ENCODE results near the gene ALAS1. TPM values are rescaled to one million over a fixed set of nuclear protein-coding genes. Genes with fewer than 3 reads are reported as not detected.
A peak's percentile ranks its signal among the peaks of the same experiment; 100 is the strongest.
"Not testable (repeated sequence)": the region's sequence is repeated elsewhere in the genome, so short reads cannot be mapped to it uniquely, and the experiment has no call there.

The ALAS1 gene
- total RNA-seq, 2 experiments from 2014 or later = 57.7 to 60.8 TPM

GRCh38 chr3:52162250-52162872, 35.6 kb upstream of the ALAS1 start:
- ATAC-seq = no peak
- H3K4me1 Mint-ChIP-seq (ENCODE audit: low read depth) = no peaks in the 10 kb centered on the region
- DNase-seq = no peak
- peaks cover 4% of the 10 kb centered on the region for H3K27me3 Mint-ChIP-seq (ENCODE audit: low read depth)
- ChIA-PET POLR2A (interaction anchor here (0.6 kb wide), 1 partner anchor 160 kb away, joined by 3 read pairs; no protein-coding TSS in a partner anchor), CTCF (interaction anchor here (1.2 kb wide), 1 partner anchor 17 kb away, joined by 3 read pairs; no protein-coding TSS in a partner anchor)
- H3K9me3 Mint-ChIP-seq (ENCODE audit: insufficient read depth) = no peaks in the 10 kb centered on the region
- no peak overlapping the region for H3K4me3 Mint-ChIP-seq
- H3K27ac Mint-ChIP-seq = no peak overlapping the region
- H3K36me3 Mint-ChIP-seq (ENCODE audit: low read depth) = no peaks in the 10 kb centered on the region

GRCh38 chr3:52167240-52167639, 30.7 kb upstream of the ALAS1 start:
- Mint-ChIP-seq H3K27me3 (ENCODE audit: low read depth) (peaks cover 4% of the 10 kb centered on the region), H3K27ac (no peak overlapping the region), H3K4me1 (ENCODE audit: low read depth) (no peaks in the 10 kb centered on the region), H3K9me3 (ENCODE audit: insufficient read depth) (no peaks in the 10 kb centered on the region), H3K36me3 (ENCODE audit: low read depth) (no peaks in the 10 kb centered on the region), H3K4me3 (no peak overlapping the region)
- no peak for DNase-seq
- ATAC-seq = no peak
- ChIA-PET CTCF (interaction anchor here (0.7 to 1.0 kb wide), 3 partner anchors 13 to 123 kb away, joined by 3 read pairs; partner anchors contain the start of gene POC1A), POLR2A (interaction anchor here (0.6 kb wide), 1 partner anchor 591 kb away, joined by 3 read pairs; no protein-coding TSS in a partner anchor)

- POLR2A ChIA-PET; ATAC-seq; H3K27ac Mint-ChIP-seq; H3K4me1 Mint-ChIP-seq (ENCODE audit: low read depth); H3K4me3 Mint-ChIP-seq; H3K27me3 Mint-ChIP-seq (ENCODE audit: low read depth); H3K9me3 Mint-ChIP-seq (ENCODE audit: insufficient read depth); DNase-seq; H3K36me3 Mint-ChIP-seq (ENCODE audit: low read depth): not testable (repeated sequence)
- CTCF ChIA-PET = interaction anchor here (1.1 to 1.5 kb wide), 2 partner anchors 9 to 16 kb away, joined by 3 to 5 read pairs; partner anchors contain the start of gene POC1A
Observed at GRCh38 chr3:52170217-52170616, 27.7 kb upstream of the ALAS1 start.

GRCh38 chr3:52171514-52172261, 26.3 kb upstream of the ALAS1 start:
- peak overlapping the region; percentile 0 for H3K27ac Mint-ChIP-seq
- no peak overlapping the region for H3K4me3 Mint-ChIP-seq
- no peaks in the 10 kb centered on the region for H3K9me3 Mint-ChIP-seq (ENCODE audit: insufficient read depth)
- ChIA-PET POLR2A (no interaction called here), CTCF (interaction anchor here (0.9 to 1.2 kb wide), 2 partner anchors 16 to 167 kb away, joined by 3 to 4 read pairs; no protein-coding TSS in a partner anchor)
- ATAC-seq = no peak
- peaks cover 9% of the 10 kb centered on the region for H3K4me1 Mint-ChIP-seq (ENCODE audit: low read depth)
- H3K27me3 Mint-ChIP-seq (ENCODE audit: low read depth) = no peaks in the 10 kb centered on the region
- H3K36me3 Mint-ChIP-seq (ENCODE audit: low read depth) = no peaks in the 10 kb centered on the region
- DNase-seq = no peak

- ATAC-seq = no peak
- Mint-ChIP-seq H3K36me3 (ENCODE audit: low read depth) (no peaks in the 10 kb centered on the region), H3K27ac (no peak overlapping the region), H3K27me3 (ENCODE audit: low read depth) (no peaks in the 10 kb centered on the region), H3K9me3 (ENCODE audit: insufficient read depth) (no peaks in the 10 kb centered on the region), H3K4me1 (ENCODE audit: low read depth) (peaks cover 9% of the 10 kb centered on the region), H3K4me3 (no peak overlapping the region)
- POLR2A ChIA-PET = no interaction called here
- CTCF ChIA-PET = interaction anchor here (1.2 kb wide), 1 partner anchor 167 kb away, joined by 4 read pairs; no protein-coding TSS in a partner anchor
- no peak for DNase-seq
Observed at GRCh38 chr3:52172262-52172757, 25.6 kb upstream of the ALAS1 start.

- DNase-seq (no peak), ATAC-seq (no peak)
- Mint-ChIP-seq H3K27me3 (ENCODE audit: low read depth) (no peaks in the 10 kb centered on the region), H3K36me3 (ENCODE audit: low read depth) (no peaks in the 10 kb centered on the region), H3K4me1 (ENCODE audit: low read depth) (peaks cover 9% of the 10 kb centered on the region), H3K9me3 (ENCODE audit: insufficient read depth) (no peaks in the 10 kb centered on the region), H3K4me3 (no peak overlapping the region), H3K27ac (no peak overlapping the region)
- CTCF ChIA-PET = interaction anchor here (1.2 kb wide), 1 partner anchor 166 kb away, joined by 4 read pairs; no protein-coding TSS in a partner anchor
- POLR2A ChIA-PET = no interaction called here
Observed at GRCh38 chr3:52173101-52173500, 24.9 kb upstream of the ALAS1 start.

GRCh38 chr3:52174896-52175295, 23.1 kb upstream of the ALAS1 start:
- DNase-seq (no peak), ATAC-seq (no peak)
- Mint-ChIP-seq H3K9me3 (ENCODE audit: insufficient read depth) (no peaks in the 10 kb centered on the region), H3K4me1 (ENCODE audit: low read depth) (peaks cover 9% of the 10 kb centered on the region), H3K36me3 (ENCODE audit: low read depth) (no peaks in the 10 kb centered on the region), H3K27me3 (ENCODE audit: low read depth) (peaks cover 2% of the 10 kb centered on the region), H3K27ac (no peak overlapping the region), H3K4me3 (no peak overlapping the region)
- CTCF ChIA-PET = interaction anchor here (0.7 kb wide), 1 partner anchor 11 kb away, joined by 4 read pairs; no protein-coding TSS in a partner anchor
- POLR2A ChIA-PET = no interaction called here

GRCh38 chr3:52175416-52176179, 22.4 kb upstream of the ALAS1 start:
- H3K9me3 Mint-ChIP-seq (ENCODE audit: insufficient read depth) = no peaks in the 10 kb centered on the region
- ATAC-seq (no peak), DNase-seq (no peak)
- no peaks in the 10 kb centered on the region for H3K36me3 Mint-ChIP-seq (ENCODE audit: low read depth)
- ChIA-PET POLR2A (interaction anchor here (0.5 kb wide), 1 partner anchor 1172 kb away, joined by 3 read pairs; no protein-coding TSS in a partner anchor), CTCF (no interaction called here)
- no peak overlapping the region for H3K4me3 Mint-ChIP-seq
- H3K27ac Mint-ChIP-seq = no peak overlapping the region
- H3K4me1 Mint-ChIP-seq (ENCODE audit: low read depth) = peaks cover 9% of the 10 kb centered on the region
- peaks cover 2% of the 10 kb centered on the region for H3K27me3 Mint-ChIP-seq (ENCODE audit: low read depth)

GRCh38 chr3:52176180-52176752, 21.7 kb upstream of the ALAS1 start:
- Mint-ChIP-seq H3K27ac (no peak overlapping the region), H3K9me3 (ENCODE audit: insufficient read depth) (no peaks in the 10 kb centered on the region), H3K36me3 (ENCODE audit: low read depth) (no peaks in the 10 kb centered on the region), H3K27me3 (ENCODE audit: low read depth) (peaks cover 2% of the 10 kb centered on the region), H3K4me3 (no peak overlapping the region), H3K4me1 (ENCODE audit: low read depth) (peaks cover 9% of the 10 kb centered on the region)
- CTCF ChIA-PET = no interaction called here
- DNase-seq = no peak
- POLR2A ChIA-PET = interaction anchor here (0.5 kb wide), 1 partner anchor 1171 kb away, joined by 3 read pairs; no protein-coding TSS in a partner anchor
- no peak for ATAC-seq

GRCh38 chr3:52176951-52177700, 20.8 kb upstream of the ALAS1 start:
- Mint-ChIP-seq H3K36me3 (ENCODE audit: low read depth) (no peaks in the 10 kb centered on the region), H3K4me1 (ENCODE audit: low read depth) (peaks cover 18% of the 10 kb centered on the region), H3K4me3 (no peak overlapping the region), H3K27ac (peak overlapping the region; percentile 8), H3K9me3 (ENCODE audit: insufficient read depth) (no peaks in the 10 kb centered on the region), H3K27me3 (ENCODE audit: low read depth) (peaks cover 2% of the 10 kb centered on the region)
- ChIA-PET POLR2A (no interaction called here), CTCF (no interaction called here)
- ATAC-seq (no peak), DNase-seq (no peak)

- Mint-ChIP-seq H3K9me3 (ENCODE audit: insufficient read depth) (no peaks in the 10 kb centered on the region), H3K27ac (peak overlapping the region; percentile 8), H3K36me3 (ENCODE audit: low read depth) (no peaks in the 10 kb centered on the region), H3K27me3 (ENCODE audit: low read depth) (peaks cover 2% of the 10 kb centered on the region), H3K4me1 (ENCODE audit: low read depth) (peaks cover 23% of the 10 kb centered on the region), H3K4me3 (no peak overlapping the region)
- ATAC-seq (no peak), DNase-seq (no peak)
- ChIA-PET CTCF (no interaction called here), POLR2A (no interaction called here)
Observed at GRCh38 chr3:52177701-52178042, 20.3 kb upstream of the ALAS1 start.
